KMS-11 (cell line): ENCODE data around the gene MYO15A.

Experiments used
- H2AFZ ChIP-seq: fragments of 200-600 bp; sonication (generic); 2 replicates; pipeline ENCODE4 v1.6.1; 2016; ENCODE audit warnings: antibody characterized with exemption, mixed run types, low read depth
- H3K27ac ChIP-seq: fragments of 200-600 bp; sonication (generic); 2 replicates; pipeline ENCODE4 v1.6.1; 2016; ENCODE audit warnings: mild to moderate bottlenecking, mixed run types
- H3K27me3 ChIP-seq: fragments of 200-600 bp; sonication (generic); 2 replicates; pipeline ENCODE4 v1.6.1; 2017; ENCODE audit warnings: mild to moderate bottlenecking, low read depth, mixed run types, moderate library complexity; ENCODE audit not compliant: insufficient read depth
- H3K36me3 ChIP-seq: fragments of 200-600 bp; sonication (generic); 2 replicates; pipeline ENCODE4 v1.6.1; 2017; ENCODE audit warnings: mild to moderate bottlenecking, mixed run types; ENCODE audit not compliant: insufficient read depth
- H3K4me1 ChIP-seq: fragments of 200-600 bp; sonication (generic); 2 replicates; pipeline ENCODE4 v1.6.1; 2016; ENCODE audit warnings: mild to moderate bottlenecking, low read depth, mixed run types; ENCODE audit not compliant: poor library complexity, severe bottlenecking
- H3K4me2 ChIP-seq: fragments of 200-600 bp; sonication (generic); 2 replicates; pipeline ENCODE4 v1.7.0; 2016; ENCODE audit warnings: mild to moderate bottlenecking, mixed run types
- H3K4me3 ChIP-seq: fragments of 200-600 bp; sonication (generic); IDR thresholded peaks from 2 replicates; pipeline ENCODE4 v1.6.1; 2017; ENCODE audit warnings: low read depth, low read length, mixed read lengths; ENCODE audit not compliant: insufficient read depth
- H3K79me2 ChIP-seq: fragments of 200-600 bp; sonication (generic); 2 replicates; pipeline ENCODE4 v1.6.1; 2016; ENCODE audit warnings: low read depth, mixed run types; ENCODE audit not compliant: insufficient read depth
- H3K9ac ChIP-seq: fragments of 200-600 bp; sonication (generic); 2 replicates; pipeline ENCODE4 v1.6.1; 2016; ENCODE audit warnings: mild to moderate bottlenecking, mixed run types
- H4K20me1 ChIP-seq: fragments of 200-600 bp; sonication (generic); 2 replicates; pipeline ENCODE4 v1.6.1; 2016; ENCODE audit warnings: mild to moderate bottlenecking, mixed run types; ENCODE audit not compliant: insufficient read depth
- CTCF ChIP-seq: fragments of 200-600 bp; sonication (generic); conservative IDR thresholded peaks from 2 replicates; pipeline ENCODE4 v1.6.1; 2017; ENCODE audit warnings: low read depth, mild to moderate bottlenecking, antibody characterized with exemption, low read length, moderate library complexity, mixed read lengths

The MYO15A gene

GRCh38 chr17:18108401-18109312 is at the start of gene MYO15A:
TSS of gene MYO15A (plus strand) at chr17:18108756. CDS start at chr17:18118801, 10,045 bp downstream.
- Histone ChIP-seq H2AFZ (no peak within 1 kb of the TSS), H3K4me2 (no peak within 1 kb of the TSS), H3K27ac (no peak within 1 kb of the TSS)

GRCh38 chr17:18059283-18059682 is 49.3 kb upstream of the MYO15A start:
- no peak overlapping the region for H3K4me2 ChIP-seq
- H4K20me1 ChIP-seq, result no peaks in the 10 kb centered on the region
- no peaks in the 10 kb centered on the region for H3K27me3 ChIP-seq
- H3K4me1 ChIP-seq, result no peaks in the 10 kb centered on the region
- no peak overlapping the region for H3K27ac ChIP-seq
- no peaks in the 10 kb centered on the region for H3K79me2 ChIP-seq
- no peak overlapping the region for H3K9ac ChIP-seq
- TF ChIP-seq CTCF, result no peak
- H3K36me3 ChIP-seq, result no peaks in the 10 kb centered on the region
- H3K4me3 ChIP-seq, result no peak overlapping the region
- H2AFZ ChIP-seq, result no peak overlapping the region

More at GRCh38 chr17:18108401-18109312, at the start of gene MYO15A:
- Histone ChIP-seq H3K27me3 (no peaks in the 10 kb centered on the region), H3K4me3 (no peak within 1 kb of the TSS), H4K20me1 (no peaks in the 10 kb centered on the region), H3K9ac (no peak within 1 kb of the TSS), H3K4me1 (no peaks in the 10 kb centered on the region), H3K79me2 (no peaks in the 10 kb centered on the region), H3K36me3 (no peaks in the 10 kb centered on the region)
- no peak for TF ChIP-seq CTCF

- Histone ChIP-seq H2AFZ (no peak overlapping the region), H3K4me1 (no peaks in the 10 kb centered on the region), H4K20me1 (no peaks in the 10 kb centered on the region), H3K4me2 (no peak overlapping the region), H3K27ac (no peak overlapping the region), H3K4me3 (no peak overlapping the region), H3K9ac (no peak overlapping the region), H3K79me2 (no peaks in the 10 kb centered on the region), H3K27me3 (no peaks in the 10 kb centered on the region), H3K36me3 (no peaks in the 10 kb centered on the region)
- no peak for TF ChIP-seq CTCF
Observed at GRCh38 chr17:18064053-18064452, 44.5 kb upstream of the MYO15A start.

- Histone ChIP-seq H3K27me3 (no peaks in the 10 kb centered on the region), H3K36me3 (no peaks in the 10 kb centered on the region), H3K4me3 (no peak overlapping the region), H3K4me2 (no peak overlapping the region), H3K79me2 (no peaks in the 10 kb centered on the region), H2AFZ (no peak overlapping the region), H3K27ac (no peak overlapping the region), H3K9ac (no peak overlapping the region), H4K20me1 (no peaks in the 10 kb centered on the region), H3K4me1 (no peaks in the 10 kb centered on the region)
- TF ChIP-seq CTCF, result no peak
Observed at GRCh38 chr17:18065546-18065945, 43.0 kb upstream of the MYO15A start.
